ENCODE measurements around the gene TRPV6.

Gene TRPV6

DNA sequence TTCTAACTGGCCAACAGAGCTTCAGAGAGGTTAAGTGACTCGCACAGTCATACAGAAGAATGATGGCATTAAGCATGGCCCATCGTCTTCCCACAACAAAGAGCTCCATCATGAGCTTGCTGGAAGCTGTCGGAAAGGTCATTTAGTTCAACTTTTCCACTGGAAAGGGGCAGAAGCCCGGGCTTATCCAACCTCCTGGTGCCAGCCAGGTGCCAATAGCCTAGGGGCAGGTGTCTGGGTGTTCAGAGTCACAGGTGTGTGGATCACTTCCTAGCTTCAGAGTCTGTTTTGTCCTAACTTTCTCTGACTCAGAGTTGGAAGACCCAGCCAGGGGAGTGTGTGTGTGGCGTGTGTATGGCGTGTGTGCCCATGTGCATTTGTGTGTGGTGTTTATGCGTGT, 1.3 kb upstream of the TRPV6 start:
- DNase-seq (ENCODE audit: low read depth in 3 of 3, low spot score in 1 of 3), result no peak

DNA sequence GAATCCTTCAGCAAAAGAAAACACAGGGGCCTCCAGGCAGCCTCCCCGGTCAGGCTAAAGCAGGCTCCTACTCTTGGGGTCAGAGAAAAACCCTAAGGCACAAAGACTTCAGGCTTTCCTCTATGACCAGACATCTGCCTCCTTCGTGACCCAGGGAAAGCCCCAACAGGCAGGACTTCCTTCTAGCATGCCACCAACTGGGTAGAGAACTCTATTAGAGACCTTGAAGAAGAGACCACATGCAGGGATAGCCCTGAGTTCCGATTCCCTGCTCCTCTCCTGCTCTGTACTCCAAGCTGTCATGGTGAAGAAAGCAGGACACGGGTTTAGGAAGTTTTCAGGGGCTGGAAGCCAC, 1.3 kb downstream of the TRPV6 start:
- DNase-seq (ENCODE audit: low read depth in 3 of 3, low spot score in 1 of 3), result no peak

- DNase-seq (ENCODE audit: low read depth in 3 of 3, low spot score in 1 of 3), result no peak
Measured at GRCh38 chr7:142883571-142884285, 1.8 kb downstream of the TRPV6 start.

- DNase-seq (ENCODE audit: low read depth in 3 of 3, low spot score in 1 of 3), result no peak
Measured at GRCh38 chr7:142883145-142883544, 2.4 kb downstream of the TRPV6 start.

DNA sequence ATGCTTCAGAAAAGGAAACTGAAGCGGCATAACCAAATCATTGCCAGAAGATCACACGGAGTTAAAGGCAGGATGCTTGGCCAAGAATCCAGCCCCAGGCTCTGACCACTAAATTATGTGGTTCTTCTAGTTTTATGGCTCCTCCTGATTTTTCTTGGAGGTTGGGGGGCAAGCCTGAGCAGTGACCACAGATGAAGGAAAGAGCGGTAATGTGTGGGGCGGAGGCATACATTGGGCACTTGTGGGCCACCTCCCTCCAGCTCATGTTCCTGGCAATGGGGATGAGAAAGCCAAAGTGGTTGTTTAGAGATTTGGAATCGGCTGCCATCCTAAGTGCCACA, 3.2 kb downstream of the TRPV6 start:
- DNase-seq (ENCODE audit: low read depth in 3 of 3, low spot score in 1 of 3), result no peak

DNA sequence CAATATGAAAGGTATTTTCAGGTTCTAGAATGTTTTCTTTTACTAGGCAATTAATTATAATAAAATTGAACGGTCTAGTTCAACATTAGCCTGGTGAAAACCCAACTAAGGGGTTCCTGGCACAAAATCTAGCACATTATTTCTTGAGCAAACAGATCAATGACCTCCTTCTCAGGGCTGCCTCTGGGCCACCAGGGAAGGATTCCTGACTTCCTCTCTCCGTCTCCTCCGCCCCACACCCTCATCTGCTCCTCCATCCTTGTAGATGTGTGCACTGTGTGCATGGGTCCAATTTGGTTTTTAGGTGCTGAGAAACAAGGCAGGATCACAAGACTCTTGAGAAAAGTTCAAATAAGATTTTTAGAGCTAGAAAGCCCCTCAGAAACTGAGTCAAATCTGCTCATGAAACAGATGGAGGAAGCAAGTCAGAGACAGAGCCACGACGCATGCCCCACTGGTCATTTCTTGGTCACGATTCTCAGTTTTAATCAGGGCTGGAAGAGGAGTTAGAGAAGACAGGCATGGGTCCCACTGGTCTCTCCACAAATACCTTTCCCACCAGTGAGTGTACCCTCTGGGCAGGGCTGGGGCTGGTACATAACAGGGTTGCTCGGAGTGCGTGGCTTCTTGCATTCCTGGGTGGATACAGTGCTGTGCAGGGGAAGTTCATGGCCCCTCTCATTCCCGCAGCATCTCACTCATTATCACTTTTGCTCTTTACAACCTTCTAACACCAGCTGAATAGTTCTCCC, 3.8 kb downstream of the TRPV6 start:
- no peak for DNase-seq (ENCODE audit: low read depth in 3 of 3, low spot score in 1 of 3)

GRCh38 chr7:142880876-142881505, 4.6 kb downstream of the TRPV6 start:
- DNase-seq (ENCODE audit: low read depth in 3 of 3, low spot score in 1 of 3), result no peak

DNA sequence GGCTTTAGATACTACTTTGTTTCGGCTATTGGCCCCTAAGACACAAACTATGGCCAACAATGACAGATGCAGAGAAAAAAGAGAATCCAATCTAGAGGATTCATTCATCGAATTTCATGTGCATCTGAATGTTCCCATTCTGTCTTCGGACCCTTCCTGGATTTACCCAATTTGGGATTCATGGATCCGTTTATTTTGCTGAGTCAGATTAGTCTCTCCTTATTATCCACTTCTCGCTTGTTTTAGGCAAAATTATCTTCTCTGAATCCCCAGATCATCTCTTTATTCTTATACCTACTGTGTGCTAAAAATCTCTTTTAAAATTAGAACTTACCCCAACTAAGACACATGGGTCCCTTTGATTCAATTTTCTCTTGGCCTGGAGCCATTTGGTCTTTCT, 6.5 kb downstream of the TRPV6 start:
- no peak for DNase-seq (ENCODE audit: low read depth in 3 of 3, low spot score in 1 of 3)

DNA sequence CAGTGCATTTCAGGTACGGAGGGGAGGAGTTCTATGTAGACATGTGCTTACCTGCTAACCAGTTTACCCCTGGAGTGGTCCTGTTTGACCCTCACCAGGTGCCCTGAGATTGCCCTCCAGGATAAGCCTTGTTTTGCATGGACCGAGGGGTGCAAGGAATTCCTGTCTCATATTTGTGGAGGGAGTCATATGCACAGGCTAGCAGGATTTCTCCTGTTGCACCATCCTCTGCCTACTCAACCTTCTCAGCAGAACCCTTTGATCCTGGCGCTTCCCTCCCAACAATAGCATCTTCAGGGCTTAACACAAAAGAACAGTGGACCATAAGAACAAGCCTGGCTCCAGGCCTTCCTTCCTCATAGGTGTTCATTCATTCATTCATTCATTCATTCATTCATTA, 7.2 kb downstream of the TRPV6 start:
- no peak for DNase-seq (ENCODE audit: low read depth in 3 of 3, low spot score in 1 of 3)

- no peak for DNase-seq (ENCODE audit: low read depth in 3 of 3, low spot score in 1 of 3)
Measured at GRCh38 chr7:142876991-142877910, 8.3 kb downstream of the TRPV6 start.

DNA sequence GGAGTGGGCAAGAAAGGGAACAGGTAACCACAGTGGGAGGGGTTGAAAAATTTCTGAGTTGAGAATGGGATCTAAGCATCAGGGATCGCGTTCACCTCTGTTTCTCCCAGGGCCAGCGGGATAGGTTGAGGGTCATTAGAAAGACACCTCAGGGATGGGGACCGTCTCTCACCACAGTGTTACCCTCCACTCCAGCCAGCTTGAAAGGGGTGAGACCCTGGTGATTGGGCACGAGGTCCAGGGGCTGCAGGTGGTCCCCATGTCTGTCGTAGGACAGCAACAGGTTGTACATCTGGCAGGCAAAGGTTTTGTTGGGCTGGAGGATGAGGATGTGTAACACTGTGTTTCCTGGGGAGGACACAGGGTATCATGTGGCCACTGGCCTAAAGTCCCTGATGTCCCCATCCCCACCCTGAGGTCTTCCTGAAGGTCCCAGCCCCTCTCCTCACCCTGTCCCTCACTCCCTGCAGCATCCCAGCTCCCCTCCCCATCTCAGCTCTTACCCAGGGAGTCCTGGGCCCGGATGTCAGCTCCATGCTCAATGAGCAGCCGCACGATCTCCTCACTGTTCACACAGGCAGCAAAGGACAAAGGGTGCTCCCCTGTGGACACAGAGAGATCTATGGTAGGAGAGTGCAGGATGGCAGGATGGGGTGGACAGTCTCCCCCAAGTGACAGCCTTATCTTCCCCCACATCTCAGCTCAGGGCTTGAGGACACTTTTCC, 9.1 kb downstream of the TRPV6 start:
- no peak for DNase-seq (ENCODE audit: low read depth in 3 of 3, low spot score in 1 of 3)

DNA sequence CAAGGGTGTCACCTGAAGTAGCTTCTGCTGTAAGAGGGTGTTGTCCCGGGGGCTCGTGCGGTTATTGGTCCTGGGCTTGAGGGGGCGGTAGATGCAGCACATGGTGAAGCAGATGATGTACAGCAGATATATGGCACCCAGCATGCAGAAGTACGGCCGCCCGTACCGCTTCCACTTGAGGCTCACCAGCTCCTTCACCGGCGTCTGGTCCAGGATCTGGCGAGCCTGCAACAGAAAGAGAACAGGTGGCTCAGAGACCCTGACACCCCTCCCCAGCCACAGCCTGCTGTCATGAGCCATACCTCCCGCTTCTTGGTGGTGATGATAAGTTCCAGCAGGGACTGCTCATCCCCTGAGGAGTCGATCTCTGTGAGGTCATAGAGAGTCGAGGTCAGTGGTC, 10.1 kb downstream of the TRPV6 start:
- DNase-seq (ENCODE audit: low read depth in 3 of 3, low spot score in 1 of 3), result no peak

DNA sequence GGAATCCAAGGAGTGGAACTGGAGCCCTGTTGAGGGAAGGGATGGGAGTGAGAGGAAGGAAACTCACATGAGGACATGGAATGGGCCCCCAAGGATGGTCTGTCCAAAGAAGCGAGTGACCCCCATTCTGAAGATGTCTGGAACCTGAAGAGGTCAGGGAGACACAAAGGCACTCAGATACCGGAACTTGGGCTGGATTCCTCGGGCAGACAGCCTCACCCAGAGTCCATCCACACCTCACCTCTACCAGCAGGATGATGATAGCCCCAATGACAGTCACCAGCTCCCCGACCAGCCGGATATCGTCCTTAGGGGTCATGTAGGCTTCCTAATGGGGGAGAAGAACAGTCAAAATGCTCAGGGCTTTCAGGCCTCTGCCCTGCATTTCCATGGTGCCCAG, 10.7 kb downstream of the TRPV6 start:
- DNase-seq (ENCODE audit: low read depth in 3 of 3, low spot score in 1 of 3), result no peak

- no peak for DNase-seq (ENCODE audit: low read depth in 3 of 3, low spot score in 1 of 3)
Measured at GRCh38 chr7:142874409-142874808, 11.1 kb downstream of the TRPV6 start.

- no peak for DNase-seq (ENCODE audit: low read depth in 3 of 3, low spot score in 1 of 3)
Measured at GRCh38 chr7:142873871-142874270, 11.7 kb downstream of the TRPV6 start.

DNA sequence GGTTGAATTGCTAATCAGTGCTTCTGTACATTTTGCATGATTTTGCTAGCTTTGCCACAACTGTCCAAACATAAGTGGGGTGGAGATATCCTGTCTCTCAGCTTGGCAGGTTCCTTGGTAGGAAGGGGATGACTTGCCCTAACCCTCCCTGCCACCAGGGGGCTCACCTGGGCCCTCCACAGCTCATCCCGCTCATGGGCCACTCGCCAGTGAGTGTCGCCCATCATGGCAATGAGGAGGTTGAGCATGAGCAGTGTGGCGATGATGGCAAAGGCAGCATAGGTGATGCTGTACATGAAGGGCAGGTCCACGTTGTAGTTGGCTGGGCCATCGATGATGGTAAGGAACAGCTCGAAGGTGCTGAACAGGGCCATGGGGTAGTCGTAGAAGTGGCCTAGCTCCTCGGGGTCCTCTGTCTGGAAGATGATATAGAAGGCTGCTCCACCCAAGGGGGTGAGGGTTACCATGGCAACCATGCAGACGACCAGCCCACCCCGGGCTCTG, 12.2 kb downstream of the TRPV6 start:
- DNase-seq (ENCODE audit: low read depth in 3 of 3, low spot score in 1 of 3), result no peak

GRCh38 chr7:142872106-142872675, 13.4 kb downstream of the TRPV6 start:
- DNase-seq (ENCODE audit: low read depth in 3 of 3, low spot score in 1 of 3), result no peak

DNA sequence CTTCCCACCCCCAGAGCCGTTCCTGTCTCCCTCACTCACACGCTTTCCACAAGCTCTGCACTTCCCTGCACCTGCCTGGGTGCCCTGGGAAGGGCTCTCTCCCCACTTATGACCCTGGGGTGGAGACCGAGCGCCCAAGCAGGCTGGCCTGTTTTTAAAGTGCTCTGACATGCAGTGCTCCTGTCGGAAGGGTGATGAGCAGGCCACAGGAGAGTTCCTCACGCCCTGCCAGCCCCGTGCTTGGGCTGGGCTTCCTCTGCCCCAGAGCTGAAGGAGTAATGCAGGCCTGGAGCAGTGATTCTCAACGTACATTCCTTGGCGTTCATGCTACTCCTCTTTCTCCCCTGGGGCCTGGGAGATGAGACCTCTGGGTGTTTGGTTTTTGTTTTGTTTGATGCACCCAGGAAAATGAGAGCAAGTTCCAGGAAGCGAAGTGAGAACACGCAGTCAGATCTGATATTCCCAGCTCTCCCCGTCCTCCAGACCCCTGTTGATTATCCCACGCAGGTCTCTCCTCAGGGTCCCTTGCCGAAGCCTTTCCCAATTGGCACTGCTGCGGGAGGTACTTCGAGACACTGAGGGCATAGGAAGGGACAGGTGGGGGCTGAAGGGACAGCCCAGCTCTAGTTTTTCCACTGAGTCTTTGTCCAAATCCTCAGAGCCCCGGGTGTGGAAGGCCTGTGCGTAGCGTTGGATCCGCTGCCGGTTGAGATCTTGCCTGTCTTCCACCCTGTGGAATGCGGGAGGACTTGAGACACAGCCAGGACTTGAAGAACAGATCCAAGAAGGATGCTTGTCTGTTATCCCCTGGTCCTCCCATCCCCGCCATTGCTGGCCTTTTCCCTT, 14.1 kb downstream of the TRPV6 start:
- DNase-seq (ENCODE audit: low read depth in 3 of 3, low spot score in 1 of 3), result no peak

DNA sequence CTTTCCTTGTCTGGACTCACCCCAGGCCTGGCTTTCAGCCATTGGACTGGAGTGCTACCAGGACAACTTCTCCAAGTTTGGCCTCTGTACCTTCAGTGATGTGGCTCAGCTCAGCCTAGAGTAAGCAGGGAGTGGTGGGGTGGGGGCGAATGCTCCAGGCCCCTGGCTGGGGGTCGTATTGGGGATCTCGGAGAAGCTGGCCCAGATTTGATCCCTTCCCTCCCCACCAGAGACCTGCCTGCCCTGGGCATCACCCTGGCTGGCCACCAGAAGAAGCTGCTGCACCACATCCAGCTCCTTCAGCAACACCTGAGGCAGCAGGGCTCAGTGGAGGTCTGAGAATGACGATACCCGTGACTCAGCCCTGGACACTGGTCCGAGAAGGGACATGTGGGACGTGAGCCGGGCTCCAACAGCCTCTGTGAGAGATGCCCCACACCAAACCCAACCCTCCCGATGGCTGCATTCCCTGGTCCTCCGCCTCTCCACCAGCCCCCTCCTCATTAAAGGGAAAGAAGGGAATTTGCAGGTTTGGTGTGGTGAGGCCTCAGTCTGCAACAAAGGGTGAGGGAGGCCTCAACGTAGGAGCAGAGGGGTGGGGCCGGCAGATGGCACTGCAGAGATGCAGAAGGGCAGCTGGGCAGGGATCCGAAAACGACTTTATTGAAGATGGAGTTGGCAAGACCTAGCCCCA, 14.8 kb downstream of the TRPV6 start:
- no peak for DNase-seq (ENCODE audit: low read depth in 3 of 3, low spot score in 1 of 3)

Data from stimulated activated CD4-positive, alpha-beta T cell treated with anti-CD3 and anti-CD28 coated beads, TNF-alpha, amount 100 ng/mL, for 1 hour (primary cell).